NCI-H226 (cell line): Measurements from ENCODE around the gene OTX1.
A peak's percentile ranks its signal among the peaks of the same experiment; 100 is the strongest.
"Not testable (repeated sequence)": the region's sequence is repeated elsewhere in the genome, so short reads cannot be mapped to it uniquely, and the experiment has no call there.

Experiments used
- DNase-seq: peaks from one replicate; pipeline ENCODE4 v3.0.0-alpha.2; 2015

Gene OTX1

DNA sequence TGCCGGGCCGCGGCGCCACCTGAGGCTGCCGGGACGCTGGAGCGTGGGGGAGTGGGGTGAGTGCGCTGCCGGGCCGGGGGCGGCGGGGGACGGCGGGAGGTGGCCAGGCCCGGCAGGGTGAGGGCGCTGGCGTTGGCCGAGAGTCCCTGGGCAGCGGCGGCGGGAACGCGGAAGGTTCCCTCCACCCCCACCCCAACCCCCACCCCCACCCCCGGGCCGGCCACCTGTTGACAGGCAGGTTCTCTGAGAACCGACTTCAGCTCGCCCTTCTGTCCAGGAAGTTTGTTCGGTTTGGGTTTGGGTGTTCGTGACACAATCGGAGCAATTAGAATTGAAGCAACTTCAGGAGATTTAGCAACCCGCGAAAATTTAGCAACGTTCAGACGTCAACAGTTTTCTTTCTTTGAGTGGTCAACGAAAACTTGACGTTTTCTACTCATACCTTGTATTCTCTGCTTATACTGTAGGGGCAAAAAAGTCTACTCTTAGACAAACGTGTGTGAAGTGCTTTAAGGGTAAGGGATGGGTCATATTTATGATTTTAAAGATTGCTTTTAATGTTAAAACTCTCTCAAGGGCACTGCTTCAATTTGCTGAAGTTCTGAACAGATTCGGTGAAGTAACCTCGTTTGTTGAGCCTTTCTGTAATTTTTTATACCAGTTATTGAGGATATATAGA lies 9.3 kb downstream of the OTX1 start:
- DNase-seq: no peak

DNA sequence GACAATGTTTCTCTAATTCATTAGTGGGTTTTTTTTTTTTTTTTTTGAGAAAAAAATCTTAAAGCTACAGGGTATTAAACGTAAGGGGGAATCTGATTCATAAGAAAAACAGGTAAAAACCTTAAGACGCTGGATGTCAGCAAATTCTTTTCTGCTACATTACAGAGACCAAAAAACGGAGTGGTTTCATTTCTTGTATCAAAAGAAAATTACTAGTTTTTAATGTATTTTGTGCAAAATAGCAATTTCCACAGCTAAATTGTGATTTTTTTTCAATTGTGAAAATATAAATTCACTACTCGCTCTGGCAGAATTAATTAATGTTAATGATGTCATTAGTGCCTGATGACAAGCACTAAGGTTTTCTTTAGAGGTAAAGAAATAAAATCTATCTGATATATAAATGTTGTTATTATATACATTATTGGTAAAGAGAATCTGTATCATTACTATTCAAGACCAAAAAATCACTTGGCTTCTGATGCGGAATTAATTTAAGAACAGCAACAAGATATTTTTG lies 9.9 kb downstream of the OTX1 start:
- DNase-seq: no peak

DNA sequence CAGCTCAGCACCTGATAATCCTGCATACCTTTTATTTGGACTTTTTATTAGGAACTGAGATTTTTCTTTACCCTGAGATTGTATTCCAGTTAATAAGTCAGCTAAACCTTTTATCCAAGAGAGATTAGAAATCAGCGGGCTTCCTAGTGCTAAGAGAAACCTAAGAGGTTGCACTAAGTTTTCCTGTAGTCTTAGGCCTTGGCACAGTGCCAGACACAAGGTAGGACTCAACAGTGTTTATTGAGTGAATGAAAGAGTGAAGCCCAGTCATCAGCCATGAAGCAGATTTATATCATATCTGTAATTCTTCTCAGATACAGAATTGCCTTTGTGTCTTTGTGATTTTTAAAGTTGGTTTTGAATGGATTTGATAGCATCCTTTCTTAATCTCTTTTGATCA lies 13.6 kb downstream of the OTX1 start:
- peak; percentile 4 for DNase-seq

DNA sequence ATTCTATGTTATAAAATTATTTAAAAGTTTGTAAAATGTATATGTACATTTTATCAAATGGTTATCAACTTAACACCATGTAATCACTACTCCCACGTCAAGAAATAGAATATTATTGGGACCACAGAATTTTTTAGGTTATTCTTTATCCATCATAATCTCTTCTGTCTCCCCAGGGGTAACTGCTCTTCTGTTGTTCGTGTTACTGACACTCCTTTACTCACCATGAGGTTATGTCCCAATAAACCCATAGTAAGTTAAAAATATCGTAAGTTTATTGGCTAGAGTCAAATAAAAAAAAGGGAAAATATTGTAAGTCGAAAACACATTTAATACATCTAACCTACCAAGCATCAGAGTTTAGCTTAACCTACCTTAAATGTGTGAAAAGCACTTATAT lies 14.0 kb downstream of the OTX1 start:
- no peak for DNase-seq

DNA sequence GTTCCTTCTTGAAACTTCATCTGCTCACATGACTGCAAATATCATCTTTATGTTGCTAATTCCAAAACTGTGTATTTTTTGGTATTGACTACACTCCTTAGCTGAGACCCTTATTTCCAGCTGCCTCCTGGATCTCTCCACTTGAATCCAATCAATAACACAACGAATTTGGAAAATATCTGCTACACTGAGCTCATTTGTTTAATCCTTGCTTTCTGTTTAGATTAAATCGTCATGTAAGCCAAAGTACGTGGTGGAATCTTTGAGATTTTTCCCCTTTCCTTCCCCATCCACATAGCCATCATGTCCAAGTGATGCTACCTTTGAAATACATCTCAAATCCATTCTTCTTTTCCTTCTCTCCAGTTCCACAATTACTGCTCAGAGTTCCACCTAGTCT lies 15.6 kb downstream of the OTX1 start:
- DNase-seq: no peak

DNA sequence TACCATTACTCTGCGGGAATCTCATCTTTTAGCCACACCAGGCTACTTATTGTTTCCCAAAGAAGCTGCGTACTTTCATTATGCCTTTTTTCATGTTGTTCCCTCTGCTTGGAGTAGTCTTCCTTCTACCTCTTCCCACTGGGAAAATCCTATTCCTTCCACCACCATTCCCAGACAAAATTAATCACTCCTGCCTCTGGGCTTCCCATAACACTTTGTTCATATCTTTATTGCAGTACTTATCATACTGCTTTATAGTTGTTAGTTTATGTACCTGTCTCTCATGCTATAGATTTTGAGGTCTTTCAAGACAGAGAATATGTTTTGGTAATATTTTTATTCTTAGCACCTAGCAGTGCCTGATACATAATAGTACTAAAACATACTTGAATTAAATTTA lies 16.2 kb downstream of the OTX1 start:
- no peak for DNase-seq

DNA sequence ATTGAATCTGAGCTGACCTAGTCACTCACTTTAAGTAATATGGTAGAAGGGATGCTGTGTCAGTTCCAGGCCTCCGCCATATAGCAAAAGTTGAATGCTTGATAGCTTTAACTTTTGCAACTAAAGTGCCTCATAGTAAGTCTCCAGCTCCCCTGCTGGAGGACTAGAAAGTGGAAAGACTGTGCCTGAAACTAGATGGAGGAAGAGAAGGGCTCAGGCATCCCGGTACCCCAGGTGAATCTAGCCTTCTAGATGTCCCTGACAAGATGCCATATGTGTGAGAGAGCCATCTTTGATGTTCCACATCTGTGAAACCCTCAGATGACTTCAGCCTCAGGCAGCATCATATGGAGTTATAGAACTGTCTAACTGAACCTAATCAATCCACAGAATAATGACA lies 21.0 kb downstream of the OTX1 start:
- no peak for DNase-seq

DNA sequence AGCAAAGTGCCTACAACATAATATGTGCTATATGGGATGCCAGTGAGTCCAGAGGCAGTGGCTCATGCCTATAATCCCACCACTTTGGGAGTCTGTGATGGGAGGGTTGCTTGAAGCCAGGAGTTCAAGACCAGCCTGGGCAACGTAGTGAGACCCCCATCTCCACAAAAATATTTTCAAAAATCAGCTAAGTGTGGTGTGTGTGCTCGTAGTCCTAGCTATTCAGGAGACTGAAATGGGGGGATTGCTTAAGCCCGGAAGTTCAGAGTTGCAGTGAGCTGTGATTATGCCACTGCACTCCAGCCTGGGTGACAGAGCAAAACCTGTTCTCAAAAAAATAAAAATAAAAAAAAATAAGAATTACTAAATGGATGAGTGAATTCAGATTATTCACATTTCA lies 23.4 kb downstream of the OTX1 start:
- no peak for DNase-seq

DNA sequence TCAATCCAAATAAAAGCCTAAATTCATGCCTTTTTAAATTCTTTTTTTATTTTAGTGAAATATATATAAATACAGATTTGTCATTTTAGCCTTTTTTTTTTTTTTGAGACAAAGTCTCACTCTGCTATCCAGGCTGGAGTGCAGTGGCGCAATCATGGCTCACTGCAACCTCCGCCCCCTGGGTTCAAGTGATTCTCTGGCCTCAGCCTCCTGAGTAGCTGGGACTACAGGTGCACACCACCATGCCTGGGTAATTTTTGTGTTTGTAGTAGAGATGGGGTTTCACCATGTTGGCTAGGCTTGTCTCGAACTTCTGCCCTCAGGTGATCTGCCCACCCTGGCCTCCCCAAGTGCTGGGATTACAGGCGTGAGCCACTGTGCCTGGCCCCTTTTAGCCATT lies 23.8 kb downstream of the OTX1 start:
- not testable (repeated sequence) for DNase-seq

DNA sequence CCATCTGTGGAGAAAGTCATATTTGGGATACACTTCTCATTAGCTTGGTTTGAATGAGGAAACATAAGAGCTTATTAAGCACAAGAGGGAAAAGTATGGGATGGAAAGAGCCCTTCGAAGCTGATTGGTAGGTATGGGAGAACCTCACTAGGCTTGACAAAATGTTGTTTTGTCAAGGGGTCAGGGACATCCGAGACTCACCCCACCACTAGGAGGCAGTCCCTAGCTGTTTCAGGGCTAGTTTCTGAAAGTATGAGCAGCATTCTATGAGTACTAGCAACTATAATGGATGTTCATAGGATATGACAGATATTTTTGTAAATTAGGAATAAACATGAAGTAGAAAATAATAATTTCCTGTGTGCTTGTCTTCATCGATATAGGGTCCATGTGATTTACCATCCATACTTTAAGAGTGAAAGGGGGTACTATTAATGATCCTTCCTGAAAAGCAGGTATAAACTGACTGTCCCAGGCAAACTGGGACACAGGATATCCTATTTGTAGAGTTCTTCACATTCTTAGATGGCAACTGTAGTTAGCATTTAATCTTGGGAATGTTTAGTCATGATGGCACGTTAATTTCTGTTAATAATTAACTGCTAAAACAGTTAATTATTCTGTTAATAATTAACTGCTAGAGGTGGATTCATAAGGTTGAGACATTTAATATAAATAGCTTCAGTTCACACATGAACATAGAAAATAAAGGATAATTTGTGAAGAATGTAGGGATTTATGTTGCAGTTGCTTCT lies 28.4 kb downstream of the OTX1 start:
- DNase-seq: peak; percentile 33

DNA sequence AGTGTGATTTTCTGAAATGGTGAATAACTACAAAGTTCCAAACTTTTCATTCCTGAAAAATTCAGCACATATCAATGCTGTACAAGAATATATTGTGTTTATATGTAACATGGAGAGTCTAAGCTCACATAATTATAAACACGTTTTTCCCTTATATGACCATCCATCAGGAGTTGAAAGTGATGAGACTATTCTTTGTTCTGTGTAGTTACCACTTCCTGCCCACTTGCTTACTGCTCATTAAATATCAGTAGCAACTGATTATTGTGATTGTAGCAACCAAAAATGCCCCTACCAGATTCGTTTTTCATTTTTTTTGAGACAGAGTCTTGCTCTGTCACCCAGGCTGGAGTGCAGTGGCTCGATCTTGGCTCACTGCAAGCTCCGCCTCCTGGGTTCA lies 30.8 kb downstream of the OTX1 start:
- no peak for DNase-seq

DNA sequence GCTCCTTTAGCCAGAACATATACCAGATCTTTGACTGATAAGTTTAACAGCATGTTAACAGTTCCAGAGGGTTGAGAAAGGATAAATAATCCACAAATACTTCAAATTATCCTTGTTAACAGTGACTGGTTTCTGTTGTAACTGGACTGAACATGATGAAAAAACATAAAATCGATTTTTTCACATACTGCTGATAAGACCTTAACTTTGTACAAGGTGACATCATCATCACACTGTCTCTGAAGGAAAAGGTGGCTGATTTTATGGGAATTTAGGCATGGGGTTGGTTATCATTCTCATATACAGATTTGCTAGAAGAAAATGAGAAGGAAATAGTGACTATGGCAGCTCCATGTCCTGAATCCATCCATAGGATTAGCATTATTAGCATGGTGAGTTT lies 36.1 kb downstream of the OTX1 start:
- DNase-seq: no peak

DNA sequence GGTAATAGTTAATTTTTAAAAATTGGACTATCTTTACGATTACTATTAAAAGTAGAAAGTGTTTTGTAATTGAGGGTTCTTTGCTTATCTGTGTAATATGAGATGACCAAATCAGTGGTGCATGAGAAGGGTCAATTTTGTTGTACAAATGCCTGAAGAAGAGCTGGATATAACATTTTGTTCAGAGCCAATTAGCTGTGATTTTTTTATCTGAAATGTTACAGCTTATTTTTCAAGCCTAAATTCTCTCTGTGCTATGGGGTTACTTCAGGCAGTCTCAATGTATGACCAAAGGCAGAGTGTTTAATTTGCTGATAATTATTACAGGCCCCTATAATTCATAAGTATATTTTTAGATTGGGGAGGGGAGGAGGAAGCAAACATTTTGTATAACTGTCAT lies 41.8 kb downstream of the OTX1 start:
- DNase-seq: no peak

DNA sequence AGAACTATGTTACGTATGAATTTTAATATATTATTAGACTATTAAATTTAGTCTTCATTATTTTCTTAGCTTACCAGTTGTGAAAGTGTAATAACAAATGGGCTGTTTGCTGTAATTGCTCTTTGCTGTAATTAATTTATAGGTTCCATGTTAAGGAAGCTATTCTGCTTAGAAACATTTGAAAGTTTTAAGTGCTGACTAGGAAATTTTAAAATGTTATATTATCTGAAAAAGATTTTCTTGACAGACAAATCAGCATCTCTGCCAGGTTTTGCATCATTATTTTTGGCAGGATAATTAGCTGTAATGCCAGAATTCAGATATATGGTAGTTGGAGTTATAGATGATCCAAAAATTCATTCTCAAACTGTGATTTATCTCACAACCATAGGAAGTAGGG lies 42.2 kb downstream of the OTX1 start:
- no peak for DNase-seq

DNA sequence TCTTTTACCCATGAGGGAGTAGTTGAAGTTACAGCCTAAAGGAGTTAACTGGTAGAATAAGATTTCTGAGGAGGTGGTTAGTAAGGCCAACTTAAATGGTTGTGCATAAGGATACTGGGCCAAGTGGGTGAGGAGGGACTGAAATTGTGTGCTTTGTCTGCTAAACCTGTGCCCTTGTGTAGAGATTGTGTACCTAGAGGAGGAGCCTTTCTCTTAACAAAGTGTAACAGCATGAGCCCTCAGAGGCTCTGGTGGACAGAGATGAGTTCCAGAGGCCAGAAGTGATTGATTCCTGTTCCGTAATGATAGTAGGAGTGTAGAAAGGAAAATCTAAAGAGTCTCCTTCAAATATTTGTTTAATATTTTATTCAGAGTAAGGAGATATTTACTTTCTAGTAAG lies 42.9 kb downstream of the OTX1 start:
- DNase-seq: no peak

DNA sequence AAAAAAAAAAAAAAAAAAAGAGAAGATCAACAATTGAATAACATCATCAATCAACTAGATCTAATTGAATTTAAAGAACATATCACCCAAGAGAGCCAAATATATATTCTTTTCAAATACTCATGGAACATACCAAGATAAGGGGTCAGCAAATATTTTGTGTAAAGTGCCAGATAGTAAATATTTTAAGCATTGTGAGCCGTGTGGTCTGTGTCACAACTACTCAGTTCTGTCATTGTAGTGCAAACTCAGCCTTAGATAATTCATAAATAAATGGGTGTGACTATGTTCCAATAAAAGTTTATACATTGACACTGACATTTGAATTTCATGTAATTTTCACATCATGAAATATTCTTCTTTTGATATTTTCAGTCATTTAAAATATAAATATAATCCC lies 45.9 kb downstream of the OTX1 start:
- DNase-seq: no peak

DNA sequence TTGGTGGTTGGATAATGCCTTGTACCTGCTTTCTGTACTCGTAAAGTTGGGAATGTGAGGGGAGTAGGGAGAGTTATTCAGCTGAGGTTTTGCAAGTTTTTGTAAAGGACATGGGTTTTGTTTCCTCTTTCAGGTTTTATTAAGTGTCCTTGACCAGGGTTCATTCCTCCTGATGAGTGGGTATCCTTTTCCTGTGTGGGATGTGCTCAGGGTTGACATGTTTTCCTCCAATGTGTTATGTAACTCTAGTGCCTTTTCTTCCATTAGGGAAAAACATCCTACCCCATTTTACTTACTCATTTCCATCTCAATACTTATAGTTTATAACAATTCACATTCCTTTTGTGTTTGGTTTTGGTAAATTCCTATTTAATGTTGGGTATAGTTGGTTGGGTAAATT lies 48.4 kb downstream of the OTX1 start:
- no peak for DNase-seq

DNA sequence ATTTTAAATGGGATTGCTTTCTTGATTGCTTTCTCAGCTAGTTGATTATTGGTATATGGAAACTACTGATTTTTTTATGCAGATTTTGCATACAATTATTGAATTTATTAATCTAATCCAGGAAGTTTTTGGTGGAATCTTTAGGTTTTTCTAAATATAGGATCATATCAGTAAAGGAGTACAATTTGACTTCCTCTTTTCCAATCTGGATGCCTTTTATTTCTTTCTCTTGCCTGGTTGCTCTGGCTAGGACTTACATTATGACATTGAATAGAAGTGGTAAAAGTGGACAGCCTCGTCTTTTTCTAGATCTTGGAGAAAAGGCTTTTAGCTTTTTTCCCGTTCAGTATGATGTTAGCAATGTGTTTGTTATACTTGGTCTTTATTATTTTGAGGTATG lies 51.3 kb downstream of the OTX1 start:
- DNase-seq: no peak

DNA sequence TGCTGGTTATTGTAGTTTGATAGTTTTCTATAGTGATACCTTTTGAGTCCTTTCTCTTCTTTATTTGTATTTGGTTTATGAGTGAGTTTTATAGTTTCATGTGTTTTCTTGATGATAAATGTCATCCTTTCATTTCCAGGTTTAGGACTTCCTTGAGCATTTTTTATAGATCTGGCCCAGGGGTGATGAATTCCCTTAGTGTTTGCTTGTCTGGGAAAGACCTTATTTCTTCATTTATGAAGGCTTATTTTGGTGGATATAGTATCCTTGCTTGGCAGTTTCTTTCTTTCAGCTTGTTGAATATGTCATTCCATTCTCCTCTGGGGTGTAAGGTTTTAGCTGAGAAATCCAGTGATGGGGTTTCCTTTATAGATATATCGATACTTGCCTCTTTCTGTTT lies 53.9 kb downstream of the OTX1 start:
- no peak for DNase-seq
